ENCODE measurements around the gene XPR1.

GRCh38 chr1:180632326-180633056 lies 669 bp downstream of the XPR1 start:
- TF ChIP-seq CTCF (IDR thresholded peaks at IDR 0.05) (no peak), POLR2A (IDR thresholded peaks at IDR 0.05) (no peak)
